Smooth muscle cell (in vitro differentiated cells): ENCODE data around the gene LRRC43. TPM values are rescaled to one million over a fixed set of nuclear protein-coding genes. Genes with fewer than 3 reads are reported as not detected.

ENCODE experiments used
- DNase-seq: peaks from one replicate; lab custom pipeline; 2025; ENCODE audit not compliant: unreplicated experiment; lab: John Stamatoyannopoulos, UW
- H2AFZ ChIP-seq: fragments of 200-600 bp; sonication (generic); 2 replicates; pipeline ENCODE4 v1.6.0; 2016; ENCODE audit warnings: antibody characterized with exemption, low read depth, mild to moderate bottlenecking
- H3F3A ChIP-seq: fragments of 200-600 bp; sonication (generic); 2 replicates; pipeline ENCODE4 v1.6.0; 2017; ENCODE audit warnings: antibody characterized with exemption, low read depth
- H3K27ac ChIP-seq: fragments of 200-600 bp; sonication (generic); 2 replicates; pipeline ENCODE4 v1.5.1; 2016; ENCODE audit warnings: low read depth, mild to moderate bottlenecking
- H3K27me3 ChIP-seq: fragments of 200-600 bp; sonication (generic); 2 replicates; pipeline ENCODE4 v1.6.1; 2016; ENCODE audit warnings: low read depth, mild to moderate bottlenecking
- H3K36me3 ChIP-seq: fragments of 200-600 bp; sonication (generic); 2 replicates; pipeline ENCODE4 v1.5.1; 2016; ENCODE audit warnings: low read depth
- H3K4me1 ChIP-seq: fragments of 200-600 bp; sonication (generic); 2 replicates; pipeline ENCODE4 v1.5.1; 2016; ENCODE audit warnings: low read depth
- H3K4me2 ChIP-seq: fragments of 200-600 bp; sonication (generic); 2 replicates; pipeline ENCODE4 v1.6.0; 2016; ENCODE audit warnings: mild to moderate bottlenecking
- H3K4me3 ChIP-seq: fragments of 200-600 bp; sonication (generic); 2 replicates; pipeline ENCODE4 v1.5.1; 2016; ENCODE audit warnings: mild to moderate bottlenecking
- H3K79me2 ChIP-seq: fragments of 200-600 bp; sonication (generic); 2 replicates; pipeline ENCODE4 v1.6.0; 2016; ENCODE audit warnings: low read depth, mild to moderate bottlenecking
- H3K9ac ChIP-seq: fragments of 200-600 bp; sonication (generic); 2 replicates; pipeline ENCODE4 v1.6.0; 2016; ENCODE audit warnings: low read depth
- H3K9me3 ChIP-seq: fragments of 200-600 bp; sonication (generic); replicated peaks from 2 replicates; pipeline ENCODE4 v1.5.1; 2016; ENCODE audit warnings: low read depth
- H4K20me1 ChIP-seq: fragments of 200-600 bp; sonication (generic); 2 replicates; pipeline ENCODE4 v1.6.0; 2016; ENCODE audit warnings: low read depth
- WGBS: methylation state at CpG from one replicate; pipeline ENCODE4 v1.1.7; 2016; ENCODE audit warnings: low lambda C conversion rate; 5-methylcytosine and 5-hydroxymethylcytosine counted together
- polyA plus RNA-seq: library from polyadenylated mRNA; unstranded; fragments of >200 nt; fragmentation: Nextera tagmentation; extraction: Ambion mirVana; gene quantifications from 2 replicates; pipeline ENCODE4 v1.2.1, GENCODE V29; 2016
- total RNA-seq: library from RNA; depleted of rRNA; stranded (reverse); fragments of >200 nt; gene quantifications from 2 replicates; pipeline ENCODE4 v1.2.3, GENCODE V29; 2014
- TF ChIP-seq, protein P1 (sequence below): fragments of 200-600 bp; sonication (generic); IDR thresholded peaks from 2 replicates; pipeline ENCODE4 v1.5.1; 2017; ENCODE audit warnings: borderline replicate concordance, mild to moderate bottlenecking, antibody characterized with exemption; ENCODE audit not compliant: insufficient read depth, poor library complexity, severe bottlenecking

The LRRC43 gene
- total and polyA plus RNA-seq, 2 experiments from 2014 or later: 0.38 TPM; not detected in 1

DNA sequence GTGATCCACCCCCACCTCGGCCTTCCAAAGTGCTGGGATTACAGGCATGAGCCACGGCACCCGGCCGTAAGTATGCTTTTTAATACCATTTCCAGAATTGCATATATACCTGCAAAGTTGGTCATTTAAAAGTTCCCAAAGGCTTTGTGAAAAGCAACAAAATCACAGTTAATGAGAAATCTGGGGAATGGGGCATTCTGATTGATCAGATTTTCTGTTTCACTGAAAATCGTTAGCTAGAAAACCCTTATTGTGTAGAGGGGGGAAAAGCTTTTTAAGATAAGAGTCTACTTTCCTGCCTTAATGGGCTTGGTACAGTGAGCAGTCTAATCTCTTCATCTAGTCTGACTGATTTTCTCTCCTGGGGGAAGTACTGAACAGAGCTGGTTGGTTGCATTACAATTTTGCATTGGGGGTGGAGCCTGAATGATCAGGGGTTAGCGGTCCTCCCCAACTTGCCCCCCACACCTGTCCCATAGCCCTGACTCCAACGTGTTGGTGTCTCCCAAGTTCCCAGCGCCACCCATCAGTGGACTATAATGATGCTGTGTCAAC is 32.7 kb upstream of the LRRC43 start:
- Histone ChIP-seq H3K27me3 (no peaks in the 10 kb centered on the region), H3K79me2 (no peaks in the 10 kb centered on the region), H3K4me2 (no peak overlapping the region), H3K9ac (no peak overlapping the region), H3K4me1 (no peaks in the 10 kb centered on the region), H3K4me3 (no peak overlapping the region), H3K36me3 (no peaks in the 10 kb centered on the region), H3K9me3 (no peaks in the 10 kb centered on the region), H3F3A (no peaks in the 10 kb centered on the region), H3K27ac (no peak overlapping the region), H2AFZ (no peak overlapping the region), H4K20me1 (no peaks in the 10 kb centered on the region)
- 78% methylated on average over 8 of the region's 8 CpGs for WGBS
- TF ChIP-seq, protein P1, sequence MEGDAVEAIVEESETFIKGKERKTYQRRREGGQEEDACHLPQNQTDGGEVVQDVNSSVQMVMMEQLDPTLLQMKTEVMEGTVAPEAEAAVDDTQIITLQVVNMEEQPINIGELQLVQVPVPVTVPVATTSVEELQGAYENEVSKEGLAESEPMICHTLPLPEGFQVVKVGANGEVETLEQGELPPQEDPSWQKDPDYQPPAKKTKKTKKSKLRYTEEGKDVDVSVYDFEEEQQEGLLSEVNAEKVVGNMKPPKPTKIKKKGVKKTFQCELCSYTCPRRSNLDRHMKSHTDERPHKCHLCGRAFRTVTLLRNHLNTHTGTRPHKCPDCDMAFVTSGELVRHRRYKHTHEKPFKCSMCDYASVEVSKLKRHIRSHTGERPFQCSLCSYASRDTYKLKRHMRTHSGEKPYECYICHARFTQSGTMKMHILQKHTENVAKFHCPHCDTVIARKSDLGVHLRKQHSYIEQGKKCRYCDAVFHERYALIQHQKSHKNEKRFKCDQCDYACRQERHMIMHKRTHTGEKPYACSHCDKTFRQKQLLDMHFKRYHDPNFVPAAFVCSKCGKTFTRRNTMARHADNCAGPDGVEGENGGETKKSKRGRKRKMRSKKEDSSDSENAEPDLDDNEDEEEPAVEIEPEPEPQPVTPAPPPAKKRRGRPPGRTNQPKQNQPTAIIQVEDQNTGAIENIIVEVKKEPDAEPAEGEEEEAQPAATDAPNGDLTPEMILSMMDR: no peak
- no peak for DNase-seq

DNA sequence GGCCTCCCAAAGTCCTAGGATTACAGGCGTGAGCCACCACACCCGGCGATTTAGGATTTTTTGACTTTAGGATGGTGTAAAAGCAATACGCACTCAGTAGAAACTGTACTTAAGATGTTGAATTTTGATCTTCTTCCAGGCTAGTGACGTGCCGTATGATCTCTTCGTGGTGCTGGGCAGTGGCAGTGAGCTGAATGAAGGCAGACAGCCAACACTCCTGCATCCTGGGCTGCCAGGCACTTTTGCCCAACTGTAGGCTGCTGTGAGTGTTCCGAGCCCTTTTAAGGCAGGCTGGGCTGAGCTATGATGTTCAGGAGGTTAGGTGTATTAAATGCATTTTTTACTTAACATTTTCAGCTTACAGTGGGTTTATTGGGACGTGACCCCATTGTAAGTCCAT is 30.2 kb upstream of the LRRC43 start:
- Histone ChIP-seq H3K9me3 (no peaks in the 10 kb centered on the region), H4K20me1 (no peaks in the 10 kb centered on the region), H3K9ac (no peak overlapping the region), H3K36me3 (no peaks in the 10 kb centered on the region), H3K27me3 (no peaks in the 10 kb centered on the region), H3F3A (no peaks in the 10 kb centered on the region), H3K4me1 (no peaks in the 10 kb centered on the region), H3K27ac (no peak overlapping the region), H3K4me2 (no peak overlapping the region), H3K4me3 (no peak overlapping the region), H3K79me2 (no peaks in the 10 kb centered on the region), H2AFZ (no peak overlapping the region)
- no peak for DNase-seq
- WGBS: 96% methylated on average over 9 of the region's 9 CpGs
- TF ChIP-seq, protein P1: no peak

DNA sequence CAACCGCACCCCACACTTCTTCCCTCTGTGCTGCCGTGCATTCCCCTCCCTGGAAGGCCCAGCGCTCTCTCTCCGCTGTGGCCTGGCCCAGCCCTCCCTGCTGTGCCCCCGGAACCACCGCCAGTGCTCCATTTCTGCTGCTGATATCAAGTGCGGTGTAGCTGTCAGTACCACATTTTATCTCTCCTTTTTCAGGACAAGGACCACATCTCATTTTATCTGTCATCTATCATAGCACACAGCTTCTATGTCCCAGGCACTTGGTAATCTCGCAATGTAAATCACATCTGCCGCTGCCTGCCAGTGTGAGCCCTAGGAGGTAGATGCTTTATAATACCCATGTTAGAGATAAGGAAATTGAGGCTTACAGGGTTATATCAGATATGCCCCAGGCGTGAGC is 27.2 kb upstream of the LRRC43 start:
- Histone ChIP-seq H4K20me1 (no peaks in the 10 kb centered on the region), H3K4me3 (no peak overlapping the region), H3K4me1 (no peaks in the 10 kb centered on the region), H3K9me3 (no peaks in the 10 kb centered on the region), H3K79me2 (no peaks in the 10 kb centered on the region), H3K9ac (no peak overlapping the region), H3K27me3 (no peaks in the 10 kb centered on the region), H3K36me3 (no peaks in the 10 kb centered on the region), H3K27ac (no peak overlapping the region), H2AFZ (no peak overlapping the region), H3F3A (no peaks in the 10 kb centered on the region), H3K4me2 (no peak overlapping the region)
- no peak for DNase-seq
- TF ChIP-seq, protein P1: no peak
- WGBS: 76% methylated on average over 10 of the region's 10 CpGs

DNA sequence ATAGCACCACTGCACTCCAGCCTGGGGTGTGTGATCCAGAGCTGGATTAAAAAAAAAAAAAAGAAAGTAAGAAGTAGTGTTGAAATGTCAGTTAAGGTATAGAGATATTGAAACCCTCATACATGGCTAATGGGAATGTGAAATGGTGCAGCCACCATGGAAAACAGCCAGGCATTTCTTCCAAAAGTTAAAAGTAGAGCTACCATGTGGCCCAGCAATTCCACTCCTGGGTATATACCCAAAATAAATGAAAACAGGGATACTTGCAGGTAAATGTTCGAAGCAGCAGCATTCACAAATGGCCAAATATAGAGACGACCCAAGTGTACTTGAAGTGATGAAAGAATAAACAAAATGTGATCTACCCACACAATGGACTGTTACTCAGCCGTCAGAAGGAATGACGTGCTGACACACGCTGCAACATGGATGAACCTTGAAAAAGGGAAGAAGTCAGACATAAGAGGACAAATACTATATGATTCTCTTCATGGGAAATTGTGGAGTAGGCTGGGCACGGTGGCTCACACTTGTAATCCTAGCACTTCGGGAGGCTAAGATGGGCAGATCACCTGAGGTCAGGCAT is 24.1 kb upstream of the LRRC43 start:
- no peaks in the 10 kb centered on the region for H3K9me3 ChIP-seq
- no peaks in the 10 kb centered on the region for H3F3A ChIP-seq
- no peaks in the 10 kb centered on the region for H3K36me3 ChIP-seq
- H3K27ac ChIP-seq: no peak overlapping the region
- no peak overlapping the region for H3K4me3 ChIP-seq
- H4K20me1 ChIP-seq: no peaks in the 10 kb centered on the region
- H3K79me2 ChIP-seq: no peaks in the 10 kb centered on the region
- no peak for DNase-seq
- whole genome bisulfite sequencing: 94% methylated on average over 7 of the region's 7 CpGs
- no peak overlapping the region for H3K9ac ChIP-seq
- no peaks in the 10 kb centered on the region for H3K27me3 ChIP-seq
- no peak overlapping the region for H3K4me2 ChIP-seq
- no peaks in the 10 kb centered on the region for H3K4me1 ChIP-seq
- no peak overlapping the region for H2AFZ ChIP-seq
- TF ChIP-seq, protein P1: no peak
